ENCODE results near the gene SP2.
A peak's percentile ranks its signal among the peaks of the same experiment; 100 is the strongest.

Gene SP2

DNA sequence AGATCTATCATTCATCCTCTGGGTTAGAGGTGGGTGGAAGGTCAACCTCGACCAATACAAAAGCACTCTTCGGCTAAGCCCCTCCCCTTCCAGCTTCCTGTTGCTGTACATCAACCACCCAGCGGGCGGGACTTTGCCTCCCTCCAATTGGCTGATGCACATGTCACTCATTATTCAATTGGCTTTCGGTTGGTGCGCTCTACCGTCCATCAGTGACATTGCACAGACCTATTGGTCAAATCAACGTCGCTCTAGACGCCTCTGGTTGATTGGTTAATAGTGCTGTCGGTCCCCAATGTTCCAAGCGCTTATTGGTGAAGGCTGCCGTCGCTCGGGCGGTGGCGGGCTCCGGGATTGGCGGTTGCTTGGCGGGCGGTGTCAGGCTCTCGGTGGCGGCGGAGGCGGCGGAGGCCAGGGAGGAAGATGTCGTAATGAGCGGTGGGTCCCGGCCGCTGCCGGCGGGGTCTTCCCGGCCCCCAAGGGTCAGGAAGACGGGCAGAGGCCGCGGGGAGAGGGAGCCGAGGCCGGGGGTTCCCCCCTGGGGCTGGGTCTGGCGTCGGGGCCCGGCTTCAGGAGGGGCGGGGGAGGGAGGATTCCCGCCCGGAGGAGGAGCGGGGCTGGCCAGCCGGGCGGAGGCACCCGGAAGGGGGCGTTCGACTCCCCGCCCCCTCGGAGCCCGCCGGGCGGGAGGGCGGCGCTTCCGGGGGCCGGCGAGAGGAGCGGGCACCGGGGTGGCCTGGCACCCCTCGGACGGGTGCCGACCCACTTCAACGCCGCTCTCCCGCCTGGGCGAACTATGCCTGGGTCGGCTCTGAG lies at the start of gene SP2:
TSS of gene SP2 (plus strand) at position 381 of the 816 bp plus-strand sequence. CDS start at position 432, 51 bp downstream.
- Histone ChIP-seq H3K36me3 (ENCODE audit: insufficient read depth, low read length) (peaks cover 6% of the 10 kb centered on the region), H3K9ac (ENCODE audit: low read length) (peak within 1 kb of the TSS; percentile 98), H3K9me3 (ENCODE audit: low read length) (no peaks in the 10 kb centered on the region), H3K4me1 (ENCODE audit: insufficient read depth, low read length) (peaks cover 36% of the 10 kb centered on the region), H3K27ac (ENCODE audit: low read depth, low read length) (peak within 1 kb of the TSS; percentile 91), H3K27me3 (ENCODE audit: control insufficient read depth in 1 of 2, insufficient read depth in 2 of 2, low read length in 2 of 2) (no peaks in the 10 kb centered on the region), H3K4me3 (ENCODE audit: low read depth in 1 of 2, low read length in 2 of 2) (peak within 1 kb of the TSS; percentile 88 to 96)

DNA sequence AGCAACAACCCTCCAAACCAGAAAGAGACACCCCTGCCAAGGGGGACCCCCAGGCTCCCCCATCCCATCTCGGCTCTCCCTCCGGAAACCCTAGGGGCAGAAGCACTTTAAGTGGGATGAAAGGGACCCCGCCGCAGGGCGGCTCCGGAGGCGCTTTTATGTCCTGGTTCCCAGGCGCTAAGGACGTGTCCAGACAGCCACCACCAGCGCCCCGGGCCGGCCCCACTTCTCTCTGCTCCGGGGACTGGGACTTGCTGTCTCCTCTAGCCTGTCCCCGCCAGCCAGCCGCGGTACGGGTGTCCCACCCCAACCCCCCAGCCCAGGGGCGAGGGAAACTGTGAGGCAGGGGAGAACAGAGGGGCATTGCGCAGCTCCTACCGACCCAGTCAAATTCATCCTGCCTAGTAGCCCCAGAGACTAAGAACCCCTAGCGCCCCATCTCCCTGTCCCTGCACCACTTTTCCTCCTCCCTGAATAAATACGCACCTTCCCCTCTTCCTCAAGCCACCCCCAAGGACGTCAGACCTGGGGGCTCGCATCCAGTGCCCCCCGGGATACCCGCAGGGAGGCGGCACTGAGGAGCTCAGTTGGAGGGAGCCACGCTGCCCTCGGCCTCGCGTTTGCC lies 49.2 kb upstream of the SP2 start:
- Histone ChIP-seq H3K27ac (ENCODE audit: low read depth, low read length) (no peak overlapping the region), H3K4me3 (ENCODE audit: low read depth in 1 of 2, low read length in 2 of 2) (no peak overlapping the region), H3K9ac (ENCODE audit: low read length) (no peak overlapping the region), H3K4me1 (ENCODE audit: insufficient read depth, low read length) (peaks cover 2% of the 10 kb centered on the region), H3K27me3 (ENCODE audit: control insufficient read depth in 1 of 2, insufficient read depth in 2 of 2, low read length in 2 of 2) (peaks cover 22 to 69% of the 10 kb centered on the region in 2 donors), H3K9me3 (ENCODE audit: low read length) (no peaks in the 10 kb centered on the region), H3K36me3 (ENCODE audit: insufficient read depth, low read length) (no peaks in the 10 kb centered on the region)

DNA sequence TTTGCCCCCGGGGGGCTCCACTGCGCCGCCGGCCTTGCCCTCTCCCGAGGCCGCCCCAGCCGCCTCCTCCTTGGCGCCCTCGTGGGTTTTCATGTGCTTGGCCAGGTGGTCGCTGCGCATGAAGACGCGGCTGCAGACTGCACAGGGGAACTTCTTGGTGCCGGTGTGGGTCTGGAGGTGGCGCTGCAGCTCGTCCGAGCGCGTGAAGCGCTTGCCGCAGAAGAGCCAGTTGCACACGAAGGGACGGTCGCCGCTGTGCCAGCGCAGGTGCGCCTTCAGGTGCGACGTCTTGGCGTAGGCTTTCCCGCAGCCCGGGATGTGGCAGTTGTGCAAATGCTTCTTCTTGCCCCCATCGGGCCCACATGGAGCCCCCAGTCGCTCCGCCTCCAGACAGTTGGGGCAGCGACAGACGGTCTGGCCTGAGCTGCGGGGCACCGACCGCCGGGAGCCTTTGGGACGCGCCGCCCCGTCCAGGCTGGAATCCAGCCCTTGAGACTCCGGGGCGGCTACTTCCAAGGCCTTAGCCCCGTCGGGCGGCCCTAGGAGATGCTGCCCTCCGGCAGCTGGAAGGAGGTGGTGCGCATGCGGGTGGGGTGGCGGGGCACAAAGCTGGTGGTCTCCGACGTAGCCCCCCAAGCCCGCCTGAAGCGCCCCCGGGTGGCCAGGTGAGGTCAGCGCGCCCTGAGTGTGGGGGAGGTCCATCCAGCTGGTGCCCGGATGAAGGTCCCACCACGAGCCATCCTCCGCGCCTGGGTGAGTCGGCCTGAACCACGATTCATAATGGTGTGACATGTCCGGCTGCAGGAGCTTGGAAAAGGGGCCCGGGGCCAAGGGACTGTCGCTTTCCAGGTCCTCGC lies 48.5 kb upstream of the SP2 start:
- Histone ChIP-seq H3K27ac (ENCODE audit: low read depth, low read length) (no peak overlapping the region), H3K27me3 (ENCODE audit: control insufficient read depth in 1 of 2, insufficient read depth in 2 of 2, low read length in 2 of 2) (peaks cover 30 to 77% of the 10 kb centered on the region in 2 donors), H3K4me1 (ENCODE audit: insufficient read depth, low read length) (no peaks in the 10 kb centered on the region)

DNA sequence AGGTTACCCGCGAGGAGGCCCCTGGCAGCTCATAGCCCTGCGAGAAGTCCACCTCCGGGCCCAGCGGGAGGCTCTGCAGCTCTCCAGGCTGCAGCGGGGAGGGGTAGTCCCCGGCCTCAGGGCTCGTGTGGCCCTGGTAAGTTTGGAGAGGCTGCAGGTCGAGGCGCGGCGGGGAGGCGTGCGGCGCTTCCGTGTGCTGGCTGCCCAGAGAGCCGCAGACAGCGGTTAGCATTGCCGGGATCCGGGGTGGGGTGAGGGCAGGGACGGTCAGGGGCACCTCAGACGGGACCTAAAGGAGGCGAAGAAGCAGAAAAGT lies 47.9 kb upstream of the SP2 start:
- Histone ChIP-seq H3K4me1 (ENCODE audit: insufficient read depth, low read length) (no peaks in the 10 kb centered on the region), H3K9me3 (ENCODE audit: low read length) (no peaks in the 10 kb centered on the region), H3K27me3 (ENCODE audit: control insufficient read depth in 1 of 2, insufficient read depth in 2 of 2, low read length in 2 of 2) (peaks cover 35 to 83% of the 10 kb centered on the region in 2 donors), H3K9ac (ENCODE audit: low read length) (no peak overlapping the region), H3K27ac (ENCODE audit: low read depth, low read length) (no peak overlapping the region), H3K4me3 (ENCODE audit: low read depth in 1 of 2, low read length in 2 of 2) (no peak overlapping the region), H3K36me3 (ENCODE audit: insufficient read depth, low read length) (no peaks in the 10 kb centered on the region)

More for the DNA sequence above, 48.5 kb upstream of the SP2 start:
- H3K9ac ChIP-seq (ENCODE audit: low read length): no peak overlapping the region
- H3K4me3 ChIP-seq (ENCODE audit: low read depth in 1 of 2, low read length in 2 of 2): no peak overlapping the region
- H3K9me3 ChIP-seq (ENCODE audit: low read length): no peaks in the 10 kb centered on the region
- no peaks in the 10 kb centered on the region for H3K36me3 ChIP-seq (ENCODE audit: insufficient read depth, low read length)

DNA sequence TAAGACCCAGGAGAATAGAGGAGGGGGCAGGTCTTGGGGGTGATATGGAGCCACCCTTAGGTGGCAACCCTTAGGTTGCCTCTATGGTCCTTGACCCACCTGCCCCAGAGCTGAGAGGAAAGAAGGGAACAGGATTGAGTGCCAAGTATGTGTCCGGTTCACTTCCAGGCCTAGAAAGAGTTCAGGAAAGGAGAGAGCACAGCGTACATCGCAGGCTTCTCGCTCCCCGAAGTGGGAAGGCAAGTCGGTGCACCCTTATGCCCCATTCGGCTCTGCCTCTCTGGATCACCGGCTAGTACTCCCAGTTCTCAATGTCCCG lies 45.7 kb upstream of the SP2 start:
- Histone ChIP-seq H3K9ac (ENCODE audit: low read length) (no peak overlapping the region), H3K27ac (ENCODE audit: low read depth, low read length) (no peak overlapping the region)

DNA sequence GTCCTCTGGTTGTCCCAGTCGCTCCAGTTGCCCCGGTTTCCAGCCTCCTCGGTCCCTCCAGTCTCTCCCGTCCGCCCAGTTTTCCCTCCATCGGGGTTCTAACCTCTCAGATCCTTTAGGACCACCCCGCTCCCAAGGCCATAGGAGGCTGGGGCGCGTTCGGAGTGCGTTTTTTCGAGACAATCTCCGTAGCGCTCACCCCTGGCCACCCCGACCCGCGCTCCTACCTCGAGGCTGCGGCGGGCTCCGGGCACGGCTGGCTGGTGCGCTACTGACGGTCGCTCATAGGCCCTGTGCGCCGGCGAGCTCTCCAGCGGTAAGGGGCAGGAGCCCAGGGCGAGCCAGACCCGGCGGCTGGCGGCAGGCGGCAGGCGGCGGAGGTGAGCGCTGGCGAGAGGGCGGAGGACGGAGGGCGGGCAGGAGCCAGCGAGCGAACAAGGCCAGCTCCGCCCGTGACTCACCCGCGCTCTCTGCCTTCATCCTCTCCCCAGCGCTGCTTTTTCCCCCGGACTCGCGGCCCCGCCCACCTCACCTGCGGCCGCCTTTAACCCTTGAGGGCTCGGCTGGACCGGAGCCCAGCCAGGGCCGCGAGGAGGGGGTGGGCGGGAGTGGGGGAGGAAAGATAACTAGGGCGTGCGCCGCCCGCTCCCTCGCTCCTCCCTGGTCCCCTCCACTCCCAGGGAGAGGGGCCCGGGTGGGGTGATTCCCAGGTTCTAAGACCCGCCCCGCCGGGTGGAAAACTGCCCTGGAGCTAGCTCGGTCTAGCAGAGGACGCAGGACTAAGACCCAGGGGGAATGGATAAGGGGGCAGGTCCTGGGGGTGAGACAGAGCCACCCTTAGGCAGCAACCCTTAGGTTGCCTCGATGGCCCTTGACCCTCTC lies 45.1 kb upstream of the SP2 start, which contains the start of gene SP6:
TSS of gene SP6 (minus strand) at position 472 of the 882 bp plus-strand sequence. CDS start 2,734 bp downstream, outside the sequence.
- H3K36me3 ChIP-seq (ENCODE audit: insufficient read depth, low read length): no peaks in the 10 kb centered on the region
- peak within 1 kb of the TSS in 1 of 2 donors; percentile 4 for H3K4me3 ChIP-seq (ENCODE audit: low read depth in 1 of 2, low read length in 2 of 2)
- no peaks in the 10 kb centered on the region for H3K9me3 ChIP-seq (ENCODE audit: low read length)
- no peak within 1 kb of the TSS for H3K9ac ChIP-seq (ENCODE audit: low read length)
- H3K4me1 ChIP-seq (ENCODE audit: insufficient read depth, low read length): no peaks in the 10 kb centered on the region
- peaks cover 58 to 98% of the 10 kb centered on the region in 2 donors for H3K27me3 ChIP-seq (ENCODE audit: control insufficient read depth in 1 of 2, insufficient read depth in 2 of 2, low read length in 2 of 2)
- H3K27ac ChIP-seq (ENCODE audit: low read depth, low read length): no peak within 1 kb of the TSS

More for the DNA sequence above, 45.7 kb upstream of the SP2 start:
- Histone ChIP-seq H3K27me3 (ENCODE audit: control insufficient read depth in 1 of 2, insufficient read depth in 2 of 2, low read length in 2 of 2) (peaks cover 56 to 97% of the 10 kb centered on the region in 2 donors), H3K36me3 (ENCODE audit: insufficient read depth, low read length) (no peaks in the 10 kb centered on the region), H3K9me3 (ENCODE audit: low read length) (no peaks in the 10 kb centered on the region), H3K4me1 (ENCODE audit: insufficient read depth, low read length) (no peaks in the 10 kb centered on the region), H3K4me3 (ENCODE audit: low read depth in 1 of 2, low read length in 2 of 2) (no peak overlapping the region)

DNA sequence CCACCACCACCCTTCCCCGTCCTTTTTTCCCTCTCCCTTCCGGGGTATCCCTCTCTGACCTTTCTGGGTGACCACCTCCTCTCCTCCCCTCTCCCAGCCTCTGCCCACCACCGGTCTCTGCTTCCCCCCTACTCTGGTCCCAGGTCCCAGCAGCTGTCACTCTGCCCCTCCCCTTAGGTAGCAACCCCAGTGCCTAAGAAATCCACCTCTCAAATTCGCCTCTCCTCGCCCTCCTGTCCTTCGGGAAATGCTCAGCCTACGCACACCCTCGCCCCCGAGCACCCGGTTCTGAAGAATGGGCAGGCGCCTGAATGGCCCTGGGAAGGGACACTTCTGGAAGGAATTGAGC lies 44.3 kb upstream of the SP2 start:
- Histone ChIP-seq H3K9ac (ENCODE audit: low read length) (no peak overlapping the region), H3K27ac (ENCODE audit: low read depth, low read length) (no peak overlapping the region), H3K4me3 (ENCODE audit: low read depth in 1 of 2, low read length in 2 of 2) (no peak overlapping the region), H3K9me3 (ENCODE audit: low read length) (no peaks in the 10 kb centered on the region), H3K36me3 (ENCODE audit: insufficient read depth, low read length) (no peaks in the 10 kb centered on the region), H3K27me3 (ENCODE audit: control insufficient read depth in 1 of 2, insufficient read depth in 2 of 2, low read length in 2 of 2) (peaks cover 58 to 98% of the 10 kb centered on the region in 2 donors), H3K4me1 (ENCODE audit: insufficient read depth, low read length) (no peaks in the 10 kb centered on the region)

DNA sequence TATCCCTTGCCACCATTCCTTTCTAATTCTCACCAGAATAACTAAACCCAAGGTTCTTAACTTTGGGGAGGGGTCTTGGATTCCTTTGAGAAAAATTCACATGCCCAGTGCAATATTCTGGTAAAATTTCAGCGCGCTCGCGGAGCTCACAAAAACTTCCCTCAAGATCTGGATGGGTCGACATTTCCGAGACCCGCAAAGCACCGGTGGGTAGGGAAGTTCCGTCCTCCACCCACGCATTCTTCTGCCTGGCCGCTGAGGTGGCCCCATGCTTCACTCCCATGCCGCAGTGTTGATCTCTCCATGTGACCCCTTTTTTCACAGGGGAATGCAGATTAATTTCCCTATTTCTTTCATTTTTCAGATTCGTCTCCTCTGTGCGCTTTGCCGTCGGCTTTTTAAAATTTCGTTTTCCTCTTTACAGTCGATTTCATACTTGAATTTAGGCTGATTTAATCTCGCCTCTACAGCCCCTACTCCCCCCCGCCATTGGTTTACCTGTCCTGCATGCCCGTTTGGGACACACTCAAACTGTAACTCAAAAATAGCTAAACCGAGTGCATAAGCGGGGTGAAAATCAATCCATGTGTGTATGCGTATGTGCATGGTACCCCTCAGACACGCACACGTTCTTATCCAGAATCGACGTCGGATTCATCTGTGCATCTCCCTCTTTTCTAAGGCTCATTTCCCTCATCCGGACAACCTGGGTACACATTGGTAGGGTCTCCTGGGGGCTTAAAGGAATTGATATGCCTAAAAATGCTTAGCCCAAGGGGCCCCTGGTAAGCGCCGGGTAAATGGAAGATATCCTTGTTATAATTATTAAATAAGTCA lies 43.7 kb upstream of the SP2 start:
- no peak overlapping the region for H3K27ac ChIP-seq (ENCODE audit: low read depth, low read length)
- H3K27me3 ChIP-seq (ENCODE audit: control insufficient read depth in 1 of 2, insufficient read depth in 2 of 2, low read length in 2 of 2): peaks cover 58 to 98% of the 10 kb centered on the region in 2 donors
- H3K4me1 ChIP-seq (ENCODE audit: insufficient read depth, low read length): no peaks in the 10 kb centered on the region

DNA sequence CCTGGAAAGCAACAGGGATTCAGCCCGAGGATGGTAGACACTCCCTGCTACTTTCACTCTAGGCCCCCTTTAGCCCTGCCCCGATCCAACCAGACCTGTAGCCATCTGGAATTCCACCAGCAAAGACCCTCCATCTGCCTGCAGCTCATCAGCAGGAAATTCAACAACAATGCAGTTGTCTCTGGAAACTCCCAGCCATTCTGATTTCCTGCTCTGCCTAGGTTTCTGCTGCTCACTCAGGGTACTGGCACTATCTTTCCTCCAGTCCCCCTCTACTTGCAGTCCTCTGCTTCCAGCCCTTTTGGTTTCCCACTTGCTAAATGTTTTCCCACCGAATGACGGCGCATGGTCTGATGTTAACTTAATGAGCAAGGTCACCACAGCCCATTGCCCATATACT lies 42.4 kb upstream of the SP2 start:
- Histone ChIP-seq H3K27ac (ENCODE audit: low read depth, low read length) (no peak overlapping the region), H3K36me3 (ENCODE audit: insufficient read depth, low read length) (no peaks in the 10 kb centered on the region), H3K4me1 (ENCODE audit: insufficient read depth, low read length) (no peaks in the 10 kb centered on the region), H3K4me3 (ENCODE audit: low read depth in 1 of 2, low read length in 2 of 2) (no peak overlapping the region), H3K9me3 (ENCODE audit: low read length) (no peaks in the 10 kb centered on the region), H3K27me3 (ENCODE audit: control insufficient read depth in 1 of 2, insufficient read depth in 2 of 2, low read length in 2 of 2) (peaks cover 63 to 94% of the 10 kb centered on the region in 2 donors), H3K9ac (ENCODE audit: low read length) (no peak overlapping the region)

More for the DNA sequence above, 43.7 kb upstream of the SP2 start:
- Histone ChIP-seq H3K9ac (ENCODE audit: low read length) (no peak overlapping the region), H3K9me3 (ENCODE audit: low read length) (no peaks in the 10 kb centered on the region), H3K4me3 (ENCODE audit: low read depth in 1 of 2, low read length in 2 of 2) (no peak overlapping the region), H3K36me3 (ENCODE audit: insufficient read depth, low read length) (no peaks in the 10 kb centered on the region)

DNA sequence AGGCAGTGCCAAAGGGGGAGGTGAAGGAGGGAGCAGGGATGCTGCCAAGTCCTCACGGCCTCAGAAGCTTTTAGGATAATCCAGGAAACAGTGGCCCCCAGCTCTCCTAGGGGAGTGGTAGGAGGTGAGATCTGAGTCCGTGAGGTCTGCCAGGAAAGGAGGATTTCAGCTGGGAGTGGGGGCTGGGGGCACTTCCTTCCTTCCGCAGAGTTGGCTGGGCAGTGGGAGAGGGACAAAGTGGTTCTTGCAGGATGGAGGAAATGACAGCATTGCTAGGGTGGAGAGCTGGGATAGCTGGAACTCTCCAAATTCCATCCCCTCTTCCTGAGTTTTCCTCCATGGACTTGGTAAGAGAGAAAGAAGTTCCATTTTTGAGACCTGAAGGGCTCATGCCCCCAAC lies 40.3 kb upstream of the SP2 start:
- no peak overlapping the region for H3K9ac ChIP-seq (ENCODE audit: low read length)
- H3K9me3 ChIP-seq (ENCODE audit: low read length): no peaks in the 10 kb centered on the region
- peaks cover 71 to 81% of the 10 kb centered on the region in 2 donors for H3K27me3 ChIP-seq (ENCODE audit: control insufficient read depth in 1 of 2, insufficient read depth in 2 of 2, low read length in 2 of 2)
- no peak overlapping the region for H3K4me3 ChIP-seq (ENCODE audit: low read depth in 1 of 2, low read length in 2 of 2)
- no peaks in the 10 kb centered on the region for H3K36me3 ChIP-seq (ENCODE audit: insufficient read depth, low read length)
- H3K4me1 ChIP-seq (ENCODE audit: insufficient read depth, low read length): no peaks in the 10 kb centered on the region
- no peak overlapping the region for H3K27ac ChIP-seq (ENCODE audit: low read depth, low read length)
